Ishikawa (cell line): ENCODE results near the gene PLCB4.

Experiments used
- EGR1 ChIP-seq: IDR thresholded peaks from 2 replicates; pipeline ENCODE4 v1.6.1; 2012
- EP300 ChIP-seq: IDR thresholded peaks from 2 replicates; pipeline ENCODE4 v1.6.1; 2012; ENCODE audit warnings: borderline replicate concordance
- FOXM1 ChIP-seq: IDR thresholded peaks from 2 replicates; pipeline ENCODE4 v1.6.1; 2012; ENCODE audit warnings: low read depth, borderline replicate concordance
- RAD21 ChIP-seq: IDR thresholded peaks from 2 replicates; pipeline ENCODE4 v1.6.1; 2012; ENCODE audit warnings: low read depth
- TAF1 ChIP-seq: IDR thresholded peaks from 2 replicates; pipeline ENCODE4 v1.6.1; 2012; ENCODE audit warnings: low read depth, mild to moderate bottlenecking
- TCF12 ChIP-seq: IDR thresholded peaks from 2 replicates; pipeline ENCODE4 v1.6.1; 2012; ENCODE audit warnings: low read depth
- USF1 ChIP-seq: IDR thresholded peaks from 2 replicates; pipeline ENCODE4 v1.6.1; 2012
- ZBTB7A ChIP-seq: IDR thresholded peaks from 2 replicates; pipeline ENCODE4 v1.6.1; 2012; ENCODE audit warnings: low read depth
- TF ChIP-seq, protein P1 (sequence below): IDR thresholded peaks from 2 replicates; pipeline ENCODE4 v1.6.1; 2012
- TF ChIP-seq, protein P2 (sequence below): IDR thresholded peaks from 2 replicates; pipeline ENCODE4 v1.6.1; 2012; ENCODE audit warnings: low read depth, mild to moderate bottlenecking

- TF ChIP-seq EGR1: no peak
- TF ChIP-seq RAD21: no peak
- TF ChIP-seq TCF12: no peak
- TF ChIP-seq USF1: no peak
- no peak for TF ChIP-seq TAF1
- TF ChIP-seq, protein P1, sequence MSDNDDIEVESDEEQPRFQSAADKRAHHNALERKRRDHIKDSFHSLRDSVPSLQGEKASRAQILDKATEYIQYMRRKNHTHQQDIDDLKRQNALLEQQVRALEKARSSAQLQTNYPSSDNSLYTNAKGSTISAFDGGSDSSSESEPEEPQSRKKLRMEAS: no peak
- TF ChIP-seq FOXM1: no peak
- no peak for TF ChIP-seq EP300
- no peak for TF ChIP-seq ZBTB7A
- TF ChIP-seq, protein P2, sequence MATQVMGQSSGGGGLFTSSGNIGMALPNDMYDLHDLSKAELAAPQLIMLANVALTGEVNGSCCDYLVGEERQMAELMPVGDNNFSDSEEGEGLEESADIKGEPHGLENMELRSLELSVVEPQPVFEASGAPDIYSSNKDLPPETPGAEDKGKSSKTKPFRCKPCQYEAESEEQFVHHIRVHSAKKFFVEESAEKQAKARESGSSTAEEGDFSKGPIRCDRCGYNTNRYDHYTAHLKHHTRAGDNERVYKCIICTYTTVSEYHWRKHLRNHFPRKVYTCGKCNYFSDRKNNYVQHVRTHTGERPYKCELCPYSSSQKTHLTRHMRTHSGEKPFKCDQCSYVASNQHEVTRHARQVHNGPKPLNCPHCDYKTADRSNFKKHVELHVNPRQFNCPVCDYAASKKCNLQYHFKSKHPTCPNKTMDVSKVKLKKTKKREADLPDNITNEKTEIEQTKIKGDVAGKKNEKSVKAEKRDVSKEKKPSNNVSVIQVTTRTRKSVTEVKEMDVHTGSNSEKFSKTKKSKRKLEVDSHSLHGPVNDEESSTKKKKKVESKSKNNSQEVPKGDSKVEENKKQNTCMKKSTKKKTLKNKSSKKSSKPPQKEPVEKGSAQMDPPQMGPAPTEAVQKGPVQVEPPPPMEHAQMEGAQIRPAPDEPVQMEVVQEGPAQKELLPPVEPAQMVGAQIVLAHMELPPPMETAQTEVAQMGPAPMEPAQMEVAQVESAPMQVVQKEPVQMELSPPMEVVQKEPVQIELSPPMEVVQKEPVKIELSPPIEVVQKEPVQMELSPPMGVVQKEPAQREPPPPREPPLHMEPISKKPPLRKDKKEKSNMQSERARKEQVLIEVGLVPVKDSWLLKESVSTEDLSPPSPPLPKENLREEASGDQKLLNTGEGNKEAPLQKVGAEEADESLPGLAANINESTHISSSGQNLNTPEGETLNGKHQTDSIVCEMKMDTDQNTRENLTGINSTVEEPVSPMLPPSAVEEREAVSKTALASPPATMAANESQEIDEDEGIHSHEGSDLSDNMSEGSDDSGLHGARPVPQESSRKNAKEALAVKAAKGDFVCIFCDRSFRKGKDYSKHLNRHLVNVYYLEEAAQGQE: no peak
These were observed 221.4 kb downstream of the PLCB4 start for GRCh38 chr20:9290331-9290730.
